Peyer's patch (tissue), 4 donors: ENCODE data around the gene FBRSL1. TPM values are rescaled to one million over a fixed set of nuclear protein-coding genes. Genes with fewer than 3 reads are reported as not detected.
A peak's percentile ranks its signal among the peaks of the same experiment; 100 is the strongest.
"Not testable (repeated sequence)": the region's sequence is repeated elsewhere in the genome, so short reads cannot be mapped to it uniquely, and the experiment has no call there.

Source experiments
- DNase-seq, 3 donors: peaks; one replicate each; pipeline ENCODE4 v3.0.0-alpha.2; 2017 to 2019
- H3K27ac ChIP-seq, 4 donors: fragments of 200-600 bp; sonication (generic); one replicate each; pipeline ENCODE4 v1.5.1; 2016 to 2019
- H3K27me3 ChIP-seq, 2 donors: fragments of 200-600 bp; sonication (generic); one replicate each; pipeline ENCODE4 v1.5.1; 2019
- H3K36me3 ChIP-seq, 3 donors: fragments of 200-600 bp; sonication (generic); one replicate each; pipeline ENCODE4 v1.5.1; 2016 to 2019
- H3K4me1 ChIP-seq, 4 donors: fragments of 200-600 bp; sonication (generic); one replicate each; pipeline ENCODE4 v1.5.1; 2016 to 2019
- H3K4me3 ChIP-seq, 4 donors: fragments of 200-600 bp; sonication (generic); 1 replicate in 3 of 4; 2 replicates in 1 of 4; pipeline ENCODE4 v1.5.1; 2016 to 2019; ENCODE audit warnings: mild to moderate bottlenecking in 1 of 4
- H3K9me3 ChIP-seq, 4 donors: fragments of 200-600 bp; sonication (generic); one replicate each; pipeline ENCODE4 v1.5.1; 2016 to 2019; ENCODE audit warnings: mild to moderate bottlenecking in 1 of 4
- CTCF ChIP-seq, 6 experiments: fragments of 450-650 bp in 4 of 6; fragments of 200-600 bp in 2 of 6; sonication (generic) in 1 of 6; IDR thresholded peaks; one replicate each; pipeline ENCODE4 v1.5.1; 2017 to 2019; ENCODE audit warnings: antibody characterized with exemption in 6 of 6, mild to moderate bottlenecking in 3 of 6, moderate library complexity in 1 of 6
- POLR2A ChIP-seq, 2 donors: fragments of 450-650 bp; IDR thresholded peaks; one replicate each; pipeline ENCODE4 v1.5.1; 2017; ENCODE audit warnings: antibody characterized with exemption in 2 of 2, mild to moderate bottlenecking in 2 of 2, moderate library complexity in 2 of 2
- total RNA-seq, 4 donors: library from RNA; depleted of rRNA; stranded (reverse); fragments of >200 nt; gene quantifications; one replicate each; pipeline ENCODE4 v1.1.0, GENCODE V29; 2016

Gene FBRSL1
- total RNA-seq, result 100 to 1,000 TPM in 1 of 4 donors, 10 to 100 TPM in 3; 48.3 to 484 (median 63.5) TPM

DNA sequence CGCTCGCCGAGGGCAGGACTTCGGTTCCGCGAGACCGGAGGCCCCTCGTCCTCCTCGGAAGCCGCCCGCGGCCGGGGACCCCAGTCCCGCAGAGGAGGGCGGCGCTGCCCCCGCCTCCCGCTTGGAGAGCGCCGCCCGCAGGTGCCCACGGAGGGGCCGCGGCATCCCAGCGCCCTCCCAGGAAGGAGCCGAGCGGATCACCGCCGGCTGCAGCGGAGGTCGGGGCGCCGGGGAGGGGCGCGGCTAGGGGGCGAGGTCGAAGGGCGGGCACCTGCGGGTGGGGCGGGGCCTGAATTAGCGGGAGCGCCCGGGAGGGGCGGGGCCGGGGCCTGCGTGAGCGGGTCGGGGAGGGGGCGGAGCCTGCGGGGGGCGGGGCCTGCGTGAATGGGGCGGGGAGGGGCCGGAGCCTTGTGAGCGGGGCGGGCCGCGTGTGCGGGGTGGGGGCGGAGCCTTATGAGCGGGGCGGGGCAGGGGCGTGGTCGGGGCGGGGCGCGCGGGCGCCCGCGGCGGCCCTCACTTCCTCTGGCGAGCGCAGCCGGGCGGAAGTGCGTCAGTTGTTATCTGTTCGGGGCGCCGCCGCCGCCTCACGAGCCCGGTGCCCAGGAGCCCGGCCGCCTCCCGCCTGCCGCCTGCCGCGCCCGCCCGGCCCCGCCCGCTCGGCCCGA is at the start of gene FBRSL1:
Gene FBRSL1 (plus strand): TSS at position 550 of the 665 bp plus-strand sequence.
- TF ChIP-seq POLR2A (IDR thresholded peaks at IDR 0.05), result peak; percentile 28 to 39
- no peak for TF ChIP-seq CTCF (IDR thresholded peaks at IDR 0.05)
- Histone ChIP-seq H3K27ac (peak within 1 kb of the TSS; percentile 83 to 95 (median 87)), H3K36me3 (peaks cover 0 to 3% (median 0%) of the 10 kb centered on the region in 3 donors), H3K27me3 (no peaks in the 10 kb centered on the region), H3K9me3 (no peaks in the 10 kb centered on the region), H3K4me3 (peak within 1 kb of the TSS; percentile 69 to 97 (median 92)), H3K4me1 (peaks cover 7 to 47% (median 33%) of the 10 kb centered on the region in 4 donors)
- DNase-seq, result peak; percentile 96 to 97 (median 97)

DNA sequence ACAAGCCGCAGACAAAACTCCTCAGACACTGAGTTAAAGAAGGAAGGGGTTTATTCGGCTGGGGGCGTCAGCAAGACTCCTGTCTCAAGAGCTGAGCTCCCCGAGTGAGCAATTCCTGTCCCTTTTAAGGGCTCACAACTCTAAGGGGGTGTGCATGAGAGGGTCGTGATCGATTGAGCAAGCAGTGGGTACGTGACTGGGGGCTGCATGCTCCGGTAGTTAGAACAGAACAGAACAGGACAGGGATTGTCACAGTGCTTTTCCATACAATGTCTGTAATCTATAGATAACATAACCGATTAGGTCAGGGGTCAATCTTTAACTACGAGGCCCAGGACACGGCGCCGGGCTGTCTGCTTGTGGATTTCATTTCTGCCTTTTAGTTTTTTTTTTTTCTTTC is 49.5 kb upstream of the FBRSL1 start:
- not testable (repeated sequence) for H3K36me3 ChIP-seq, H3K9me3 ChIP-seq, H3K4me3 ChIP-seq, H3K27ac ChIP-seq, DNase-seq, H3K27me3 ChIP-seq
- H3K4me1 ChIP-seq, result peaks cover 0 to 23% (median 2%) of the 10 kb centered on the region in 4 donors

DNA sequence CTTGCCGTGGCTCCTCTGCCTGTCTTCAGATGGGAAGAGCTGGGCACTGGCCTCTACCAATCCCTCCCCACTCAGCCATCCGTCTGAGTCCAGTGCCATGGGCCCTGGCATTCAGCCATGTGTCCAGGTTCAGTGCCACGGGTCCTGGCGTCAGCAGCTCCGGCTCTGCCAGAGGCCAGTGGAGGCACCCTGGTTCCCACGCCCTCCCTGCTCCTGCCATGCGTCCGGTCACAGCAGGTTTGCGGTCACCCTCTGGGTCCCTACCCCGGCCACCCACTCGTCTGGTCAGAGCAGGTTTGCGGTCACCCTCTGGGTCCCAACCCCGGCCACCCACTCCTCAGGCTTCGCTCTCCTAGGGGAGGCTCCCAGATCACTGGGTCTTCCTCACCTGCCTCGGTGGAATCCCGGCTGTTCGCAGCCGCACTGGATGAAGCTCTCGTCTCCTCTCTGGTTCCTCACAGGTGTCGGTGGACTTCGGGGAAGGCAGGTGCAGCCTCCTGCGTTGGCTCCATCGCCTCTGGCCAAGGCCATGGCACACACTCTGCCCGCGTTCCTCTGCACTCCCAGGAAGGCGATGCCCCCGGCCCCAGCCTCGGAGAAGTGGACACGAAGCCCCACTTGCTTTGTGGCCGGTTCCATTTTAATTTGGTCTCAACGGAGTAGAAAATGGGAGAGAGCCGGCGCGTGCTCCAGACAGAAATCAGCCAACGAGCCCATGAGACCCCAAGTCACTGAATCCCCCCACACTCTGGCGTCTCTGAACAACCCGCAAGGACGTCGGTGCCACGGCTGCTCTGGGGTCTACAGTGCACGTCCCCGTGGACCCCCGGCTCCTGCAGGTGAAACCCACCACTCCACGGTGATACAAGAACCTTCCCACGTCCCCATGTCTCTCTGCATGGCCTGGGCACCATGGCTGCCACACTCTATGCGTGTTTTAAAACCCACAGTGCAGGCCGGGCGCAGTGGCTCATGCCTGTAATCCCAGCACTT is 47.8 kb upstream of the FBRSL1 start:
- Histone ChIP-seq H3K27me3 (no peaks in the 10 kb centered on the region), H3K4me3 (no peak overlapping the region), H3K4me1 (peaks cover 0 to 23% (median 2%) of the 10 kb centered on the region in 4 donors), H3K36me3 (no peaks in the 10 kb centered on the region), H3K27ac (no peak overlapping the region), H3K9me3 (no peaks in the 10 kb centered on the region)
- no peak for TF ChIP-seq CTCF (IDR thresholded peaks at IDR 0.05)
- TF ChIP-seq POLR2A (IDR thresholded peaks at IDR 0.05), result no peak
- DNase-seq, result no peak

- H3K36me3 ChIP-seq, result no peaks in the 10 kb centered on the region
- TF ChIP-seq CTCF (IDR thresholded peaks at IDR 0.05) (no peak), POLR2A (IDR thresholded peaks at IDR 0.05) (no peak)
- H3K9me3 ChIP-seq, result no peaks in the 10 kb centered on the region
- no peak overlapping the region for H3K27ac ChIP-seq
- no peak overlapping the region for H3K4me3 ChIP-seq
- peaks cover 0 to 16% (median 2%) of the 10 kb centered on the region in 4 donors for H3K4me1 ChIP-seq
- H3K27me3 ChIP-seq, result no peaks in the 10 kb centered on the region
- no peak for DNase-seq
Observed at GRCh38 chr12:132443091-132443490, 46.9 kb upstream of the FBRSL1 start.

DNA sequence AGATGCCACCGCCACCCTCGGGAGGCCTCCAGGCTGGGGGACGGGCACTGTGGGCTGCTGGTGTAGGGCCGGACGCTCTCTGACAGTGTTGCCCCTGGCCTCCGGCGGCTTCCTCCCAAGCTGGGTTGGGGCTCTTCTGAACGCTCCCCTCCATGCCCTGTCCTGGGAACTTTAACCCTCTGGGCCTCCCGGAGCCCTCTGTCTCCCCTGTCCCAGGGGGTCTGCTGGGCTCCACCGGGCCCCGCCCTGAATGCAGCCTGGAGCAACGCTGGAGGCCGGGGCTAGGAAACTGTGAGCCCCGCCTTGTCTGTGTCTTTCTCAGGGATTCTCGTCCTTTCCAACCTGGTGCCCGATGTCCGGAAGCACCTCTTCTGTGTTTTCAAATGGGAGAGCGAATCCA is 45.7 kb upstream of the FBRSL1 start:
- DNase-seq, result no peak
- no peaks in the 10 kb centered on the region for H3K27me3 ChIP-seq
- TF ChIP-seq POLR2A (IDR thresholded peaks at IDR 0.05) (no peak), CTCF (IDR thresholded peaks at IDR 0.05) (no peak)
- peaks cover 0 to 9% (median 2%) of the 10 kb centered on the region in 4 donors for H3K4me1 ChIP-seq
- H3K9me3 ChIP-seq, result no peaks in the 10 kb centered on the region
- H3K27ac ChIP-seq, result peak overlapping the region; percentile 65 to 88 (median 76)
- no peaks in the 10 kb centered on the region for H3K36me3 ChIP-seq
- H3K4me3 ChIP-seq, result no peak overlapping the region
